HepG2 (cell line): ENCODE measurements around the gene SLC12A3. TPM values are rescaled to one million over a fixed set of nuclear protein-coding genes. Genes with fewer than 3 reads are reported as not detected.

Source experiments
- BRD4 ChIP-seq: sonication (generic); formaldehyde crosslinking; IDR thresholded peaks from 2 replicates; pipeline ENCODE4 v1.4.0; 2020; ENCODE audit warnings: missing genetic modification reagents
- DMAP1 ChIP-seq: IDR thresholded peaks from 2 replicates; pipeline ENCODE4 v1.6.1; 2016
- HOXA7 ChIP-seq: sonication (generic); formaldehyde crosslinking; IDR thresholded peaks from 2 replicates; pipeline ENCODE4 v1.8.1; 2022; ENCODE audit warnings: mild to moderate bottlenecking, missing genetic modification reagents, moderate library complexity
- KLF6 ChIP-seq: IDR thresholded peaks from 2 replicates; pipeline ENCODE4 v1.8.0; 2016; ENCODE audit warnings: missing biosample characterization, missing genetic modification reagents
- RARA ChIP-seq: IDR thresholded peaks from 2 replicates; pipeline ENCODE4 v1.6.1; 2016; ENCODE audit warnings: missing genetic modification reagents, missing compliant biosample characterization
- SMYD3 ChIP-seq: sonication (generic); formaldehyde crosslinking; IDR thresholded peaks from 2 replicates; pipeline ENCODE4 v1.8.1; 2023; ENCODE audit warnings: mild to moderate bottlenecking, missing genetic modification reagents
- ZNF256 ChIP-seq: sonication (generic); formaldehyde crosslinking; conservative IDR thresholded peaks from 2 replicates; pipeline ENCODE4 v1.4.0; 2020; ENCODE audit warnings: missing genetic modification reagents
- ZNF562 ChIP-seq: sonication (generic); formaldehyde crosslinking; IDR thresholded peaks from 2 replicates; pipeline ENCODE4 v1.8.0; 2022; ENCODE audit warnings: missing genetic modification reagents, borderline replicate concordance
- polyA plus RNA-seq, 8 experiments: library from polyadenylated mRNA; depleted of rRNA in 3 of 8; stranded (reverse) in 7 of 8; unstranded in 1 of 8; fragments of >200 nt; fragmentation: Illumina TruSeq in 4 of 8; extraction: Trizol in 4 of 8; gene quantifications; 2 replicates each; pipeline versions ENCODE4 v1.2.1 to v1.2.3, GENCODE V29; 2011 to 2016; ENCODE audit warnings: low read depth in 4 of 8, missing spikeins in 1 of 8, mixed read lengths in 1 of 8; ENCODE audit not compliant: insufficient read depth in 1 of 8
- total RNA-seq, 5 experiments: library from RNA; depleted of rRNA; stranded (reverse); fragments of >200 nt; fragmentation: Illumina TruSeq; extraction: Trizol; gene quantifications; 2 replicates each; pipeline ENCODE4 v1.2.3, GENCODE V29; 2016; ENCODE audit warnings: low read depth in 1 of 5
- TF ChIP-seq, protein P1 (sequence below): IDR thresholded peaks from 2 replicates; pipeline ENCODE4 v1.6.1; 2016; ENCODE audit warnings: mild to moderate bottlenecking
- TF ChIP-seq, protein P2 (sequence below): IDR thresholded peaks from 2 replicates; pipeline ENCODE4 v1.6.1; 2016; ENCODE audit warnings: missing genetic modification reagents, missing compliant biosample characterization
- TF ChIP-seq, protein P3 (sequence below): sonication (generic); formaldehyde crosslinking; IDR thresholded peaks from one replicate; pipeline ENCODE4 v1.5.1; 2020; ENCODE audit warnings: mild to moderate bottlenecking, missing genetic modification reagents; ENCODE audit errors: not compliant biosample characterization
- TF ChIP-seq, protein P4 (sequence below): sonication (generic); formaldehyde crosslinking; IDR thresholded peaks from 2 replicates; pipeline ENCODE4 v1.4.0; 2020; ENCODE audit warnings: mild to moderate bottlenecking, missing genetic modification reagents

The SLC12A3 gene
- total and polyA plus RNA-seq, 2 of the 13 experiments (the other 11 are each of a cell fraction or from before 2014, with no cell fraction given): 6.2 TPM; not detected in 1

DNA sequence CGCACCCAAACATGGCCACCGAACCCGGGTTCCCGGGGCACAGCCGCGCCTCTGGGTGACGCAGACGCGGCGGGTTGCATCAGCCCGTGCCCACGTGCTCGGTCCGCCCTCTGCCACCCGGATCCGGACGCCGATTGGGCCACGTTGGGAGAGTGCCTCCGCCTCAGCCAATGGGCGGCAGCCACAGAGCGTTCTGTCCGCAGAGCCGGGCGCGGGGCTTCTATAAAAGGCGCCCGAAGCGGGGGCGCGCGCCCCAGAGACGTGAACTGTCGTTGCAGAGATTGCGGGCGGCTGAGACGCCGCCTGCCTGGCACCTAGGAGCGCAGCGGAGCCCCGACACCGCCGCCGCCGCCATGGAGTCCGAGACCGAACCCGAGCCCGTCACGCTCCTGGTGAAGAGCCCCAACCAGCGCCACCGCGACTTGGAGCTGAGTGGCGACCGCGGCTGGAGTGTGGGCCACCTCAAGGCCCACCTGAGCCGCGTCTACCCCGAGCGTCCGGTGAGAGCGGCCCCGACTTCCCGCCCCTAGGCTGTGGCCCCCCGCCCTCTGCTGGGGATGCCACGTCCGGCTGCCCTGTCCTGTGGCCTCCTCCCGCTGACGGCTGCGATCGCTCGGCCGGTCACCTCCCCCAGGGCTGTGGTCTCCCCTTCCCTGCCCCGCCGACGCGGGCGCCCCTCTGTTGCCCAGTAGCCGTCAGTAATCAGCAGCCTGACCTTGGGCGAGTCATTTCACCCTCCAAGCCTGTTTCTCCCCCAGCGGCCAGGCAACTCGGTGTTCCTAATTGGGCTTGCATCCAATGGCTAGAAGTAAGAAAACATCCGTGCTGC is 67.1 kb downstream of the SLC12A3 start, which contains the start of gene HERPUD1 (continued):
- TF ChIP-seq, protein P1, sequence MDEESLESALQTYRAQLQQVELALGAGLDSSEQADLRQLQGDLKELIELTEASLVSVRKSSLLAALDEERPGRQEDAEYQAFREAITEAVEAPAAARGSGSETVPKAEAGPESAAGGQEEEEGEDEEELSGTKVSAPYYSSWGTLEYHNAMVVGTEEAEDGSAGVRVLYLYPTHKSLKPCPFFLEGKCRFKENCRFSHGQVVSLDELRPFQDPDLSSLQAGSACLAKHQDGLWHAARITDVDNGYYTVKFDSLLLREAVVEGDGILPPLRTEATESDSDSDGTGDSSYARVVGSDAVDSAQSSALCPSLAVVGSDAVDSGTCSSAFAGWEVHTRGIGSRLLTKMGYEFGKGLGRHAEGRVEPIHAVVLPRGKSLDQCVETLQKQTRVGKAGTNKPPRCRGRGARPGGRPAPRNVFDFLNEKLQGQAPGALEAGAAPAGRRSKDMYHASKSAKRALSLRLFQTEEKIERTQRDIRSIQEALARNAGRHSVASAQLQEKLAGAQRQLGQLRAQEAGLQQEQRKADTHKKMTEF (CRISPR knock-in tag): peak; percentile 97
- TF ChIP-seq, protein P2, sequence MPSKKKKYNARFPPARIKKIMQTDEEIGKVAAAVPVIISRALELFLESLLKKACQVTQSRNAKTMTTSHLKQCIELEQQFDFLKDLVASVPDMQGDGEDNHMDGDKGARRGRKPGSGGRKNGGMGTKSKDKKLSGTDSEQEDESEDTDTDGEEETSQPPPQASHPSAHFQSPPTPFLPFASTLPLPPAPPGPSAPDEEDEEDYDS (CRISPR knock-in tag): peak; percentile 98
- TF ChIP-seq HOXA7 (CRISPR knock-in tag) (peak; percentile 96), DMAP1 (CRISPR knock-in tag) (peak; percentile 100), BRD4 (CRISPR knock-in tag) (peak; percentile 43; the same call in 1 of the 2 replicates), ZNF562 (no peak), SMYD3 (CRISPR knock-in tag) (no peak; the same call in 1 of the 2 replicates), RARA (0 out of 2 replicates have a peak, but pooled peaks have one; percentile 40), ZNF256 (CRISPR knock-in tag) (peak; percentile 90), KLF6 (CRISPR knock-in tag) (peak; percentile 97)
- TF ChIP-seq, protein P3, sequence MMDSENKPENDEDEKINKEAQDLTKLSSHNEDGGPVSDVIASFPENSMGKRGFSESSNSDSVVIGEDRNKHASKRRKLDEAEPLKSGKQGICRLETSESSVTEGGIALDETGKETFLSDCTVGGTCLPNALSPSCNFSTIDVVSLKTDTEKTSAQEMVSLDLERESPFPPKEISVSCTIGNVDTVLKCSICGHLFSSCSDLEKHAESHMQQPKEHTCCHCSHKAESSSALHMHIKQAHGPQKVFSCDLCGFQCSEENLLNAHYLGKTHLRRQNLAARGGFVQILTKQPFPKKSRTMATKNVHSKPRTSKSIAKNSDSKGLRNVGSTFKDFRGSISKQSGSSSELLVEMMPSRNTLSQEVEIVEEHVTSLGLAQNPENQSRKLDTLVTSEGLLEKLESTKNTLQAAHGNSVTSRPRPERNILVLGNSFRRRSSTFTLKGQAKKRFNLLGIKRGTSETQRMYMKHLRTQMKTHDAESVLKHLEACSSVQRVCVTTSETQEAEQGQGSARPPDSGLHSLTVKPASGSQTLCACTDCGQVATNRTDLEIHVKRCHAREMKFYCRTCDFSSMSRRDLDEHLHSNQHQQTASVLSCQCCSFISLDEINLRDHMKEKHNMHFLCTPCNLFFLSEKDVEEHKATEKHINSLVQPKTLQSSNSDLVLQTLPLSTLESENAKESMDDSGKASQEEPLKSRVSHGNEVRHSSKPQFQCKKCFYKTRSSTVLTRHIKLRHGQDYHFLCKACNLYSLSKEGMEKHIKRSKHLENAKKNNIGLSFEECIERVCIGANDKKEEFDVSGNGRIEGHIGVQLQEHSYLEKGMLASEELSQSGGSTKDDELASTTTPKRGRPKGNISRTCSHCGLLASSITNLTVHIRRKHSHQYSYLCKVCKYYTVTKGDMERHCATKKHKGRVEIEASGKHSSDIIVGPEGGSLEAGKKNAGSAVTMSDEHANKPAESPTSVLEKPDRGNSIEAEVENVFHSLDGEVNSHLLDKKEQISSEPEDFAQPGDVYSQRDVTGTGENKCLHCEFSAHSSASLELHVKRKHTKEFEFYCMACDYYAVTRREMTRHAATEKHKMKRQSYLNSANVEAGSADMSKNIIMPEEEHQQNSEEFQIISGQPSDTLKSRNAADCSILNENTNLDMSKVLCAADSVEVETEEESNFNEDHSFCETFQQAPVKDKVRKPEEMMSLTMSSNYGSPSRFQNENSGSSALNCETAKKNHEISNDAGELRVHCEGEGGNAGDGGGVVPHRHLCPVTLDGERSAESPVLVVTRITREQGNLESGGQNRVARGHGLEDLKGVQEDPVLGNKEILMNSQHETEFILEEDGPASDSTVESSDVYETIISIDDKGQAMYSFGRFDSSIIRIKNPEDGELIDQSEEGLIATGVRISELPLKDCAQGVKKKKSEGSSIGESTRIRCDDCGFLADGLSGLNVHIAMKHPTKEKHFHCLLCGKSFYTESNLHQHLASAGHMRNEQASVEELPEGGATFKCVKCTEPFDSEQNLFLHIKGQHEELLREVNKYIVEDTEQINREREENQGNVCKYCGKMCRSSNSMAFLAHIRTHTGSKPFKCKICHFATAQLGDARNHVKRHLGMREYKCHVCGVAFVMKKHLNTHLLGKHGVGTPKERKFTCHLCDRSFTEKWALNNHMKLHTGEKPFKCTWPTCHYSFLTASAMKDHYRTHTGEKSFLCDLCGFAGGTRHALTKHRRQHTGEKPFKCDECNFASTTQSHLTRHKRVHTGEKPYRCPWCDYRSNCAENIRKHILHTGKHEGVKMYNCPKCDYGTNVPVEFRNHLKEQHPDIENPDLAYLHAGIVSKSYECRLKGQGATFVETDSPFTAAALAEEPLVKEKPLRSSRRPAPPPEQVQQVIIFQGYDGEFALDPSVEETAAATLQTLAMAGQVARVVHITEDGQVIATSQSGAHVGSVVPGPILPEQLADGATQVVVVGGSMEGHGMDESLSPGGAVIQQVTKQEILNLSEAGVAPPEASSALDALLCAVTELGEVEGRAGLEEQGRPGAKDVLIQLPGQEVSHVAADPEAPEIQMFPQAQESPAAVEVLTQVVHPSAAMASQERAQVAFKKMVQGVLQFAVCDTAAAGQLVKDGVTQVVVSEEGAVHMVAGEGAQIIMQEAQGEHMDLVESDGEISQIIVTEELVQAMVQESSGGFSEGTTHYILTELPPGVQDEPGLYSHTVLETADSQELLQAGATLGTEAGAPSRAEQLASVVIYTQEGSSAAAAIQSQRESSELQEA (CRISPR knock-in tag): peak; percentile 54
- TF ChIP-seq, protein P4, sequence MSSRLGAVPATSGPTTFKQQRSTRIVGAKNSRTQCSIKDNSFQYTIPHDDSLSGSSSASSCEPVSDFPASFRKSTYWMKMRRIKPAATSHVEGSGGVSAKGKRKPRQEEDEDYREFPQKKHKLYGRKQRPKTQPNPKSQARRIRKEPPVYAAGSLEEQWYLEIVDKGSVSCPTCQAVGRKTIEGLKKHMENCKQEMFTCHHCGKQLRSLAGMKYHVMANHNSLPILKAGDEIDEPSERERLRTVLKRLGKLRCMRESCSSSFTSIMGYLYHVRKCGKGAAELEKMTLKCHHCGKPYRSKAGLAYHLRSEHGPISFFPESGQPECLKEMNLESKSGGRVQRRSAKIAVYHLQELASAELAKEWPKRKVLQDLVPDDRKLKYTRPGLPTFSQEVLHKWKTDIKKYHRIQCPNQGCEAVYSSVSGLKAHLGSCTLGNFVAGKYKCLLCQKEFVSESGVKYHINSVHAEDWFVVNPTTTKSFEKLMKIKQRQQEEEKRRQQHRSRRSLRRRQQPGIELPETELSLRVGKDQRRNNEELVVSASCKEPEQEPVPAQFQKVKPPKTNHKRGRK (CRISPR knock-in tag): 0 out of 2 replicates have a peak, but pooled peaks have one; percentile 81
